H9 (cell line): ENCODE measurements around the gene PNLDC1. TPM values are rescaled to one million over a fixed set of nuclear protein-coding genes. Genes with fewer than 3 reads are reported as not detected.
A peak's percentile ranks its signal among the peaks of the same experiment; 100 is the strongest.

ENCODE experiments used
- DNase-seq: peaks from one replicate; pipeline ENCODE4 v3.0.0-alpha.2; 2017
- H2AFZ ChIP-seq: one replicate; pipeline ENCODE4 v1.6.1; 2013; ENCODE audit warnings: mild to moderate bottlenecking, low read length, control low read depth, moderate library complexity
- H2AK5ac ChIP-seq: 2 replicates; pipeline ENCODE4 v1.6.1; 2013; ENCODE audit warnings: low read length, control low read depth, mixed read lengths; ENCODE audit not compliant: insufficient read length
- H2BK120ac ChIP-seq: one replicate; pipeline ENCODE4 v1.6.1; 2013; ENCODE audit warnings: low read depth, mild to moderate bottlenecking, low read length, control low read depth, inconsistent platforms; ENCODE audit not compliant: poor library complexity, severe bottlenecking
- H2BK12ac ChIP-seq: 2 replicates; pipeline ENCODE4 v1.6.1; 2013; ENCODE audit warnings: low read length, control low read depth, mixed read lengths, low read depth; ENCODE audit not compliant: insufficient read length
- H2BK15ac ChIP-seq: 2 replicates; pipeline ENCODE4 v1.6.1; 2013; ENCODE audit warnings: low read depth, low read length, control low read depth
- H2BK20ac ChIP-seq: one replicate; pipeline ENCODE4 v1.6.1; 2013; ENCODE audit warnings: low read depth, mild to moderate bottlenecking, low read length, control low read depth, inconsistent platforms; ENCODE audit not compliant: poor library complexity, severe bottlenecking
- H2BK5ac ChIP-seq: 2 replicates; pipeline ENCODE4 v1.6.1; 2013; ENCODE audit warnings: low read length, control low read depth, mixed read lengths; ENCODE audit not compliant: insufficient read length
- H3K14ac ChIP-seq: 2 replicates; pipeline ENCODE4 v1.6.1; 2013; ENCODE audit warnings: low read length, control low read depth; ENCODE audit not compliant: insufficient read depth
- H3K18ac ChIP-seq: 2 replicates; pipeline ENCODE4 v1.6.1; 2013; ENCODE audit warnings: low read depth, mild to moderate bottlenecking, mixed read lengths, low read length, control low read depth; ENCODE audit not compliant: insufficient read length
- H3K23ac ChIP-seq: 2 replicates; pipeline ENCODE4 v1.6.1; 2013; ENCODE audit warnings: low read length, control low read depth, mixed read lengths, low read depth; ENCODE audit not compliant: insufficient read length
- H3K23me2 ChIP-seq: 2 replicates; pipeline ENCODE4 v1.6.1; 2013; ENCODE audit warnings: low read depth, mild to moderate bottlenecking, mixed read lengths, low read length, control low read depth; ENCODE audit not compliant: insufficient read length, poor library complexity, severe bottlenecking
- H3K27ac ChIP-seq: 2 replicates; pipeline ENCODE4 v1.5.1; 2013; ENCODE audit warnings: low read length, control low read depth, mixed read lengths, low read depth; ENCODE audit not compliant: insufficient read length
- H3K27me3 ChIP-seq: 2 replicates; pipeline ENCODE4 v1.6.1; 2013; ENCODE audit warnings: low read length, control low read depth, inconsistent platforms; ENCODE audit not compliant: insufficient read depth
- H3K4ac ChIP-seq: 2 replicates; pipeline ENCODE4 v1.6.1; 2013; ENCODE audit warnings: low read depth, mild to moderate bottlenecking, control low read depth, inconsistent platforms, low read length, moderate library complexity
- H3K4me1 ChIP-seq: 2 replicates; pipeline ENCODE4 v1.6.1; 2013; ENCODE audit warnings: low read length, control low read depth, inconsistent platforms; ENCODE audit not compliant: insufficient read depth
- H3K4me2 ChIP-seq: 2 replicates; pipeline ENCODE4 v1.6.1; 2013; ENCODE audit warnings: low read length, control low read depth, mixed read lengths; ENCODE audit not compliant: insufficient read length, insufficient read depth
- H3K56ac ChIP-seq: 2 replicates; pipeline ENCODE4 v1.6.1; 2013; ENCODE audit warnings: low read depth, mild to moderate bottlenecking, mixed read lengths, low read length, control low read depth; ENCODE audit not compliant: insufficient read length
- H3K79me1 ChIP-seq: 2 replicates; pipeline ENCODE4 v1.6.1; 2013; ENCODE audit warnings: low read depth, mild to moderate bottlenecking, moderate library complexity, low read length, control low read depth, inconsistent platforms; ENCODE audit not compliant: insufficient read depth, poor library complexity, severe bottlenecking
- H3K79me2 ChIP-seq: 2 replicates; pipeline ENCODE4 v1.6.1; 2013; ENCODE audit warnings: low read length, control low read depth, inconsistent platforms; ENCODE audit not compliant: insufficient read depth
- H3K9ac ChIP-seq: 2 replicates; pipeline ENCODE4 v1.6.1; 2013; ENCODE audit warnings: low read length, control low read depth, mixed read lengths; ENCODE audit not compliant: insufficient read length; ENCODE audit errors: extremely low read depth
- H3K9me3 ChIP-seq: one replicate; pipeline ENCODE4 v1.6.1; 2013; ENCODE audit warnings: low read depth, low read length, inconsistent platforms; ENCODE audit not compliant: control insufficient read depth
- H3T11ph ChIP-seq: one replicate; pipeline ENCODE4 v1.6.1; 2013; ENCODE audit warnings: mild to moderate bottlenecking, low read length, control low read depth, inconsistent platforms
- H4K20me1 ChIP-seq: one replicate; pipeline ENCODE4 v1.6.1; 2013; ENCODE audit not compliant: control insufficient read depth, insufficient read length, insufficient read depth
- H4K5ac ChIP-seq: 2 replicates; pipeline ENCODE4 v1.6.1; 2013; ENCODE audit warnings: low read depth, mild to moderate bottlenecking, mixed read lengths, low read length, control low read depth; ENCODE audit not compliant: insufficient read length
- H4K8ac ChIP-seq: replicated peaks from 2 replicates; pipeline ENCODE4 v1.6.1; 2013; ENCODE audit warnings: low read length, control low read depth, mixed read lengths, low read depth; ENCODE audit not compliant: insufficient read length
- H4K91ac ChIP-seq: 2 replicates; pipeline ENCODE4 v1.6.1; 2013; ENCODE audit warnings: low read depth, mild to moderate bottlenecking, moderate library complexity, mixed read lengths, low read length, control low read depth; ENCODE audit not compliant: insufficient read length
- H3K27ac Mint-ChIP-seq, 3 experiments: 2 replicates in 2 of 3; 3 replicates in 1 of 3; pipeline ENCODE4 v1.8.0; 2020 to 2021; ENCODE audit warnings: mixed read lengths in 3 of 3, mild to moderate bottlenecking in 1 of 3, moderate library complexity in 1 of 3
- H3K27me3 Mint-ChIP-seq: 2 replicates; pipeline ENCODE4 v1.8.0; 2021; ENCODE audit warnings: low read depth, mild to moderate bottlenecking, moderate library complexity, mixed read lengths
- H3K36me3 Mint-ChIP-seq, 3 experiments: 2 replicates in 2 of 3; 3 replicates in 1 of 3; pipeline ENCODE4 v1.8.0; 2020 to 2021; ENCODE audit warnings: low read depth in 3 of 3, mixed read lengths in 3 of 3; ENCODE audit not compliant: insufficient read depth in 1 of 3
- H3K4me1 Mint-ChIP-seq, 2 experiments: 2 replicates each; pipeline ENCODE4 v1.8.0; 2020; ENCODE audit warnings: mixed read lengths in 2 of 2
- H3K4me3 Mint-ChIP-seq, 2 experiments: 2 replicates in 1 of 2; 3 replicates in 1 of 2; pipeline ENCODE4 v1.8.0; 2020 to 2021; ENCODE audit warnings: mild to moderate bottlenecking in 2 of 2, mixed read lengths in 2 of 2, moderate library complexity in 1 of 2
- H3K9me3 Mint-ChIP-seq, 2 experiments: 2 replicates in 1 of 2; 3 replicates in 1 of 2; pipeline ENCODE4 v1.8.0; 2020; ENCODE audit warnings: mild to moderate bottlenecking in 2 of 2, mixed read lengths in 2 of 2, moderate library complexity in 1 of 2
- WGBS: extraction: QIAGEN DNeasy Blood & Tissue Kit; methylation state at CpG from one replicate; pipeline ENCODE4 v1.1.7; 2013; ENCODE audit warnings: missing lambda C conversion rate, low lambda C conversion rate, mixed read lengths; ENCODE audit not compliant: insufficient read length; ENCODE audit errors: extremely low coverage; 5-methylcytosine and 5-hydroxymethylcytosine counted together
- total RNA-seq: library from RNA; stranded (reverse); gene quantifications from 2 replicates; pipeline ENCODE4 v1.2.1, GENCODE V29; 2021
- TF ChIP-seq, protein P1 (sequence below): fragments of 200-600 bp; sonication (generic); conservative IDR thresholded peaks from 3 replicates; pipeline ENCODE4 v1.8.0; 2021; ENCODE audit warnings: antibody characterized with exemption, mild to moderate bottlenecking

The PNLDC1 gene
- total RNA-seq, 1 experiment from 2014 or later, result not detected

DNA sequence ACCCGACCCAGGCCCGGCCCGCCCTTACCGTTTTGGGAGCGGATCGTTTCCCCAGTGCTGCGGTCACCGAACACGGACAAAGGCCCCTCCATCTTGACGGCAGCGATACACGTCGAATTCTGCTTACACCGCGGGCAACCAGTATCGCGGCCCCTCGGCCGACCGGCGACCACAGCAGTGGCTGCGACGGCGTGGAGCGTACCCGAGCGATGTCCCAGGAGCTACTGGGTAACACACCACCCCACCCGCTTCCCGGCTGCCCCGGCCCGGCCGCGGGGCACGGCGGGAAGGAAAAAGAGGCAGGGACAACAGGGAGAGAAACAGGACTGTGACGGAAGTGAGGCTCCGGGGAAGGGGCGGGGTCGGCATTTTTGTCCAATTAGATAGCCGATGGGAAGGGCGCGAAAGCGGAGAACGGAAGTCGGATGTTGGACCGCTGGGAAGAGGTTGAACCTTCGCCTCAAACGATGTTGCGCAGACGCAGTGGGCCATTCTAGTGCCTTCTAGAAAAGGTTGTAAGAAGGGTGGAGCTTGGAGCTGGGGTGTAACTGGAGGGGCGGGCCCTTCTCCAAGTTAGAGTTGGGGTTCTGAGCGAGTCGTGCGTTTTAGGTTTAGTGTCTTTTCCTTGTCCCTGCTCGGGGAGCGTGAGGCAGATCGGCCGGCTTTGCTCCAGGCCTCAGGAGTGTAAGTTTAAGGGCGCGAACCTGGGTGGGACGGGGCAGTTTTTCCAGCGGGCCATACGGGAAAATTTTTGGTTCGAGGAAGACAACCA is 10.5 kb upstream of the PNLDC1 start, which contains the start of gene TCP1:
TCP1 (minus strand) TSS at position 226 of the 772 bp plus-strand sequence; CDS start at position 92, 134 bp downstream.
- Mint-ChIP-seq H3K9me3 (no peaks in the 10 kb centered on the region), H3K4me1 (peaks cover 38% of the 10 kb centered on the region in 2 experiments), H3K4me3 (peak within 1 kb of the TSS; percentile 95 to 99), H3K27ac (peak within 1 kb of the TSS; percentile 99 to 100 (median 99)), H3K36me3 (peaks cover 59 to 79% (median 76%) of the 10 kb centered on the region in 3 experiments), H3K27me3 (no peaks in the 10 kb centered on the region)
- peak within 1 kb of the TSS; percentile 64 for H2BK120ac ChIP-seq
- H3K79me2 ChIP-seq, result peaks cover 12% of the 10 kb centered on the region; the same call in 1 of the 2 replicates
- H4K5ac ChIP-seq, result no peak within 1 kb of the TSS
- no peak within 1 kb of the TSS for H4K91ac ChIP-seq
- TF ChIP-seq, protein P1, sequence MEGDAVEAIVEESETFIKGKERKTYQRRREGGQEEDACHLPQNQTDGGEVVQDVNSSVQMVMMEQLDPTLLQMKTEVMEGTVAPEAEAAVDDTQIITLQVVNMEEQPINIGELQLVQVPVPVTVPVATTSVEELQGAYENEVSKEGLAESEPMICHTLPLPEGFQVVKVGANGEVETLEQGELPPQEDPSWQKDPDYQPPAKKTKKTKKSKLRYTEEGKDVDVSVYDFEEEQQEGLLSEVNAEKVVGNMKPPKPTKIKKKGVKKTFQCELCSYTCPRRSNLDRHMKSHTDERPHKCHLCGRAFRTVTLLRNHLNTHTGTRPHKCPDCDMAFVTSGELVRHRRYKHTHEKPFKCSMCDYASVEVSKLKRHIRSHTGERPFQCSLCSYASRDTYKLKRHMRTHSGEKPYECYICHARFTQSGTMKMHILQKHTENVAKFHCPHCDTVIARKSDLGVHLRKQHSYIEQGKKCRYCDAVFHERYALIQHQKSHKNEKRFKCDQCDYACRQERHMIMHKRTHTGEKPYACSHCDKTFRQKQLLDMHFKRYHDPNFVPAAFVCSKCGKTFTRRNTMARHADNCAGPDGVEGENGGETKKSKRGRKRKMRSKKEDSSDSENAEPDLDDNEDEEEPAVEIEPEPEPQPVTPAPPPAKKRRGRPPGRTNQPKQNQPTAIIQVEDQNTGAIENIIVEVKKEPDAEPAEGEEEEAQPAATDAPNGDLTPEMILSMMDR, result no peak
- peak; percentile 99 for DNase-seq
- H3K4me1 ChIP-seq, result no peaks in the 10 kb centered on the region
- H2AFZ ChIP-seq, result no peak within 1 kb of the TSS
- peak within 1 kb of the TSS; percentile 77 for H3K14ac ChIP-seq
- no peak within 1 kb of the TSS; the same call in 1 of the 2 replicates for H3K4ac ChIP-seq
- H3K56ac ChIP-seq, result no peak within 1 kb of the TSS
- no peaks in the 10 kb centered on the region for H3K27me3 ChIP-seq
- no peak within 1 kb of the TSS for H2BK15ac ChIP-seq
- peak within 1 kb of the TSS; percentile 70 for H3K27ac ChIP-seq
- H3K23me2 ChIP-seq, result peaks cover 13% of the 10 kb centered on the region
- H3K4me2 ChIP-seq, result peak within 1 kb of the TSS; percentile 87
- H3K18ac ChIP-seq, result peak within 1 kb of the TSS; percentile 83
- no peak within 1 kb of the TSS for H2BK20ac ChIP-seq
- no peak within 1 kb of the TSS for H3K23ac ChIP-seq
- H2BK5ac ChIP-seq, result peak within 1 kb of the TSS; percentile 85
- H3K9me3 ChIP-seq, result no peaks in the 10 kb centered on the region
- peak within 1 kb of the TSS; percentile 96 for H3K9ac ChIP-seq
- H3T11ph ChIP-seq, result no peak within 1 kb of the TSS
- H2BK12ac ChIP-seq, result no peak within 1 kb of the TSS
- no peak within 1 kb of the TSS for H4K8ac ChIP-seq
- no peaks in the 10 kb centered on the region for H4K20me1 ChIP-seq
- WGBS, result no CpG with 5 or more reads among the region's 64 CpGs
- H2AK5ac ChIP-seq, result no peak within 1 kb of the TSS
- H3K79me1 ChIP-seq, result no peaks in the 10 kb centered on the region
